ENCODE measurements around the gene PTOV1.

PTOV1 gene

GRCh38 chr19:49880162-49880869 lies 29.4 kb downstream of the PTOV1 start:
- ChIA-PET CTCF (no interaction called here), POLR2A (no interaction called here)
- no peak for DNase-seq (ENCODE audit: extremely low spot score)
- no peak for TF ChIP-seq ZNF384 (IDR thresholded peaks at IDR 0.05)
- TF ChIP-seq LEF1 (IDR thresholded peaks at IDR 0.05; ENCODE audit: borderline replicate concordance), result no peak
- no peak for TF ChIP-seq ELF4 (IDR thresholded peaks at IDR 0.05)
- TF ChIP-seq SUZ12 (IDR thresholded peaks at IDR 0.05), result no peak
- TF ChIP-seq TARDBP (IDR thresholded peaks at IDR 0.05), result no peak
- TF ChIP-seq BHLHE40 (IDR thresholded peaks at IDR 0.05; ENCODE audit: borderline replicate concordance), result no peak
- TF ChIP-seq SP1 (IDR thresholded peaks at IDR 0.05), result no peak
- TF ChIP-seq PKNOX1 (IDR thresholded peaks at IDR 0.05), result no peak
- no peak for TF ChIP-seq HDGF (IDR thresholded peaks at IDR 0.05; ENCODE audit: borderline replicate concordance)
- no peak for TF ChIP-seq FOXM1 (IDR thresholded peaks at IDR 0.05; ENCODE audit: borderline replicate concordance)
- TF ChIP-seq NFRKB (IDR thresholded peaks at IDR 0.05), result no peak
- no peak for TF ChIP-seq FOXK2 (IDR thresholded peaks at IDR 0.05)
- TF ChIP-seq FOXA1 (IDR thresholded peaks at IDR 0.05), result no peak
- no peak for TF ChIP-seq L3MBTL2 (conservative IDR thresholded peaks at IDR 0.05)
- no peak for TF ChIP-seq CTBP1 (IDR thresholded peaks at IDR 0.05; ENCODE audit: borderline replicate concordance)
- no peak for TF ChIP-seq ARNT (IDR thresholded peaks at IDR 0.05)

GRCh38 chr19:49881186-49881585 lies 30.2 kb downstream of the PTOV1 start:
- ChIA-PET POLR2A (interaction anchor here (1.3 kb wide), 2 partner anchors 12 to 16 kb away, joined by 3 read pairs; no protein-coding TSS in a partner anchor), CTCF (no interaction called here)
- DNase-seq (ENCODE audit: extremely low spot score), result no peak
- TF ChIP-seq ELF4 (IDR thresholded peaks at IDR 0.05) (no peak), NFRKB (IDR thresholded peaks at IDR 0.05) (no peak)

GRCh38 chr19:49881672-49882394 lies 30.9 kb downstream of the PTOV1 start:
- POLR2A ChIA-PET, result interaction anchor here (0.9 to 1.3 kb wide), 4 partner anchors 9 to 16 kb away, joined by 3 read pairs; no protein-coding TSS in a partner anchor
- no peak for TF ChIP-seq ELF4 (IDR thresholded peaks at IDR 0.05)
- TF ChIP-seq PKNOX1 (IDR thresholded peaks at IDR 0.05), result peak; percentile 96
- no peak for DNase-seq (ENCODE audit: extremely low spot score)
- CTCF ChIA-PET, result no interaction called here

GRCh38 chr19:49882643-49883042 lies 31.7 kb downstream of the PTOV1 start:
- ChIA-PET POLR2A (interaction anchor here (0.9 to 1.3 kb wide), 2 partner anchors 8 to 9 kb away, joined by 3 read pairs; no protein-coding TSS in a partner anchor), CTCF (no interaction called here)
- TF ChIP-seq SP1 (IDR thresholded peaks at IDR 0.05), result no peak
- TF ChIP-seq TARDBP (IDR thresholded peaks at IDR 0.05), result no peak
- no peak for TF ChIP-seq FOXK2 (IDR thresholded peaks at IDR 0.05)
- TF ChIP-seq SUZ12 (IDR thresholded peaks at IDR 0.05), result no peak
- TF ChIP-seq HDGF (IDR thresholded peaks at IDR 0.05; ENCODE audit: borderline replicate concordance), result no peak
- TF ChIP-seq FOXM1 (IDR thresholded peaks at IDR 0.05; ENCODE audit: borderline replicate concordance), result no peak
- no peak for TF ChIP-seq L3MBTL2 (conservative IDR thresholded peaks at IDR 0.05)
- DNase-seq (ENCODE audit: extremely low spot score), result no peak

GRCh38 chr19:49883094-49883493 lies 32.1 kb downstream of the PTOV1 start:
- POLR2A ChIA-PET, result interaction anchor here (0.9 to 1.3 kb wide), 2 partner anchors 8 to 9 kb away, joined by 3 read pairs; no protein-coding TSS in a partner anchor
- CTCF ChIA-PET, result no interaction called here
- no peak for DNase-seq (ENCODE audit: extremely low spot score)
- TF ChIP-seq HDGF (IDR thresholded peaks at IDR 0.05; ENCODE audit: borderline replicate concordance) (no peak), FOXK2 (IDR thresholded peaks at IDR 0.05) (no peak), ZNF384 (IDR thresholded peaks at IDR 0.05) (no peak), TARDBP (IDR thresholded peaks at IDR 0.05) (no peak), LEF1 (IDR thresholded peaks at IDR 0.05; ENCODE audit: borderline replicate concordance) (no peak), L3MBTL2 (conservative IDR thresholded peaks at IDR 0.05) (no peak), NFRKB (IDR thresholded peaks at IDR 0.05) (no peak), BHLHE40 (IDR thresholded peaks at IDR 0.05; ENCODE audit: borderline replicate concordance) (no peak), FOXM1 (IDR thresholded peaks at IDR 0.05; ENCODE audit: borderline replicate concordance) (no peak), SUZ12 (IDR thresholded peaks at IDR 0.05) (no peak), ELF4 (IDR thresholded peaks at IDR 0.05) (no peak), CTBP1 (IDR thresholded peaks at IDR 0.05; ENCODE audit: borderline replicate concordance) (no peak), PKNOX1 (IDR thresholded peaks at IDR 0.05) (no peak), ARNT (IDR thresholded peaks at IDR 0.05) (no peak), SP1 (IDR thresholded peaks at IDR 0.05) (no peak), FOXA1 (IDR thresholded peaks at IDR 0.05) (no peak)

GRCh38 chr19:49884109-49884508 lies 33.1 kb downstream of the PTOV1 start:
- ChIA-PET POLR2A (no interaction called here), CTCF (no interaction called here)
- no peak for TF ChIP-seq ELF4 (IDR thresholded peaks at IDR 0.05)
- TF ChIP-seq SP1 (IDR thresholded peaks at IDR 0.05), result no peak
- no peak for TF ChIP-seq ZNF384 (IDR thresholded peaks at IDR 0.05)
- TF ChIP-seq SUZ12 (IDR thresholded peaks at IDR 0.05), result no peak
- no peak for TF ChIP-seq BHLHE40 (IDR thresholded peaks at IDR 0.05; ENCODE audit: borderline replicate concordance)
- TF ChIP-seq PKNOX1 (IDR thresholded peaks at IDR 0.05), result no peak
- no peak for TF ChIP-seq L3MBTL2 (conservative IDR thresholded peaks at IDR 0.05)
- TF ChIP-seq HDGF (IDR thresholded peaks at IDR 0.05; ENCODE audit: borderline replicate concordance), result no peak
- no peak for TF ChIP-seq ARNT (IDR thresholded peaks at IDR 0.05)
- no peak for TF ChIP-seq FOXK2 (IDR thresholded peaks at IDR 0.05)
- DNase-seq (ENCODE audit: extremely low spot score), result no peak

Data from HEK293T (cell line).